ENCODE data around the gene EYA4. TPM values are rescaled to one million over a fixed set of nuclear protein-coding genes. Genes with fewer than 3 reads are reported as not detected.

Gene EYA4
- total RNA-seq, 1 donor from 2014 or later, result 8.1 TPM

DNA sequence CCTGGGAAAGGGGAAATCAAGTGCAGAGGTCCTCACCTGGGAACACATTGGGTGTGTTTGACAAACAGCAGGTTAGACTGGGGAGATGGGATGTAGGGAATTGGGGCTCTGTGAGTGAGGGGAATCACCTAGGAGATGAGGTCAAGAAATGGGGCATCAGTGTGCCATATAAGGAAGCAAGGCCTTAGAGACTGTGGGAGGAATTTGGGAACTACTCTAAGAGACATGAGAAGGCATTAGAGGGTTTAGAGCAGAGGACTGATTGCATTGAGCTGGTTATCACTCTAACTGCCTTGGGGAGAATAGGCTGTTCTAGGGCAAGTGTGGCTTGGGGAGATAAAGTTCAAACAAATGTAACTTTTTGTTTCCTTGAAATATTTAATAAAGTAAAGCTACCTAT is 189.9 kb downstream of the EYA4 start:
- H3K9me3 Mint-ChIP-seq (ENCODE audit: unreplicated experiment), result no peaks in the 10 kb centered on the region
- H3K27ac Mint-ChIP-seq (ENCODE audit: unreplicated experiment), result peak overlapping the region; percentile 68

GRCh38 chr6:133432021-133432989 is 191.1 kb downstream of the EYA4 start:
- Mint-ChIP-seq H3K9me3 (ENCODE audit: unreplicated experiment) (no peaks in the 10 kb centered on the region), H3K4me3 (ENCODE audit: unreplicated experiment) (no peak overlapping the region), H3K27ac (ENCODE audit: unreplicated experiment) (no peak overlapping the region), H3K4me1 (ENCODE audit: unreplicated experiment) (peaks cover 27% of the 10 kb centered on the region), H3K27me3 (ENCODE audit: unreplicated experiment) (peaks cover 7% of the 10 kb centered on the region), H3K36me3 (ENCODE audit: low read depth, unreplicated experiment) (no peaks in the 10 kb centered on the region)
- DNase-seq (ENCODE audit: low spot score), result no peak
- TF ChIP-seq, protein P1, sequence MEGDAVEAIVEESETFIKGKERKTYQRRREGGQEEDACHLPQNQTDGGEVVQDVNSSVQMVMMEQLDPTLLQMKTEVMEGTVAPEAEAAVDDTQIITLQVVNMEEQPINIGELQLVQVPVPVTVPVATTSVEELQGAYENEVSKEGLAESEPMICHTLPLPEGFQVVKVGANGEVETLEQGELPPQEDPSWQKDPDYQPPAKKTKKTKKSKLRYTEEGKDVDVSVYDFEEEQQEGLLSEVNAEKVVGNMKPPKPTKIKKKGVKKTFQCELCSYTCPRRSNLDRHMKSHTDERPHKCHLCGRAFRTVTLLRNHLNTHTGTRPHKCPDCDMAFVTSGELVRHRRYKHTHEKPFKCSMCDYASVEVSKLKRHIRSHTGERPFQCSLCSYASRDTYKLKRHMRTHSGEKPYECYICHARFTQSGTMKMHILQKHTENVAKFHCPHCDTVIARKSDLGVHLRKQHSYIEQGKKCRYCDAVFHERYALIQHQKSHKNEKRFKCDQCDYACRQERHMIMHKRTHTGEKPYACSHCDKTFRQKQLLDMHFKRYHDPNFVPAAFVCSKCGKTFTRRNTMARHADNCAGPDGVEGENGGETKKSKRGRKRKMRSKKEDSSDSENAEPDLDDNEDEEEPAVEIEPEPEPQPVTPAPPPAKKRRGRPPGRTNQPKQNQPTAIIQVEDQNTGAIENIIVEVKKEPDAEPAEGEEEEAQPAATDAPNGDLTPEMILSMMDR (IDR thresholded peaks at IDR 0.05; ENCODE audit: unreplicated experiment), result no peak

More for the DNA sequence above, 189.9 kb downstream of the EYA4 start:
- DNase-seq (ENCODE audit: low spot score), result no peak
- TF ChIP-seq, protein P1 (IDR thresholded peaks at IDR 0.05; ENCODE audit: unreplicated experiment), result no peak
- Mint-ChIP-seq H3K36me3 (ENCODE audit: low read depth, unreplicated experiment) (no peaks in the 10 kb centered on the region), H3K4me3 (ENCODE audit: unreplicated experiment) (peak overlapping the region; percentile 48), H3K27me3 (ENCODE audit: unreplicated experiment) (peaks cover 7% of the 10 kb centered on the region), H3K4me1 (ENCODE audit: unreplicated experiment) (peaks cover 27% of the 10 kb centered on the region)

DNA sequence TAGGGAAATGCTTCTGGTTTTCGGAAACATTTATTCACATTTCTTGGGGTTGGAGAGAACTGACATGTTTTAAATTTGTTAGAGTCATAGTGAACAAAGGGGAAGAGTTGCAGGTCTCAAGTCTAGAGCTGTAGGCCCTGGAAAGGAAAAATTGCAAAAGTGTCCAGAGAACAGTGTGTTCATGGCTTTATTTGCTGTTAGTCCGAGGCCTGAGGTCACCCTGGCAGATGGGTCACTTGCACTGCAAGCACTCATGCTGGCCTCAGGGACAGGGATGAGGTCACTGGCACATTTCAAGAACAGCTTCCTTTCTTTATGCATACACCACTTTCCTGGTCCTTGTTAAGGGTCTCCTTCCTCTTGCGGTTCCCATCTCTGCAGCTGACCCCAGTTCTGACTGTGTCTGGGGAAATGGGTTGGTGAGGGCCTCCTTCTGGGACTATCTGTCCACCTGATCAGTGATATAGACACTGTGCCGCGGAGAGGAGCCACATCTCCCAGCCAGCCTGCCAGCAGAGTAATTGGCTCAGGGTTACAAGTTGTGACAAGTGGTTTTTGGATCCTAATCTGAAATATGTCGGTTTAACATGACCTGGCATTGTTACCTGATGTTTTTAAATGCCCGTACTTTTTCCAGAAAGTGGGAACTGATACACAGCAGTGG is 194.0 kb downstream of the EYA4 start:
- no peaks in the 10 kb centered on the region for H3K9me3 Mint-ChIP-seq (ENCODE audit: unreplicated experiment)

DNA sequence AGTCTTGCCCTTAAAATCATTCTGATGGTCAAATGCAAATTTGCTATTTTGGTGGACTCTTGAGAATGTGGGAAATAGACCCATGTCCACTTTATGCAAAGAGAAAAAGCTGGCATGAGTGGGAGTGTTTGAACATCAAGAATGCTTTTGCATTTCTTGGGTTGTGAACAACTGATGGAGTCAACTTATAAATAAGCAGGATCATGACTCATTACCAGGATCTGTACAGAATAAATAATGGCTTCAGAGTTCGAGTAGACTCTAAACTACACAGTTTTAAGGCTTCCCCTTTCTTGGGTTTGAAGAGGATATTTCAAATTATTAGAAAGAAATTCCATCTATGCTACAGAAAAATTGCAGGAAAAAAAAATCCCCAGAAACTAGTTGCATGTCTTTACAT is 195.5 kb downstream of the EYA4 start:
- no peaks in the 10 kb centered on the region for H3K36me3 Mint-ChIP-seq (ENCODE audit: low read depth, unreplicated experiment)
- no peak overlapping the region for H3K27ac Mint-ChIP-seq (ENCODE audit: unreplicated experiment)
- no peak overlapping the region for H3K4me3 Mint-ChIP-seq (ENCODE audit: unreplicated experiment)
- peaks cover 1% of the 10 kb centered on the region for H3K27me3 Mint-ChIP-seq (ENCODE audit: unreplicated experiment)
- DNase-seq (ENCODE audit: low spot score), result no peak
- TF ChIP-seq, protein P1 (IDR thresholded peaks at IDR 0.05; ENCODE audit: unreplicated experiment), result no peak
- peaks cover 18% of the 10 kb centered on the region for H3K4me1 Mint-ChIP-seq (ENCODE audit: unreplicated experiment)
- H3K9me3 Mint-ChIP-seq (ENCODE audit: unreplicated experiment), result no peaks in the 10 kb centered on the region

More for the DNA sequence above, 194.0 kb downstream of the EYA4 start:
- H3K4me3 Mint-ChIP-seq (ENCODE audit: unreplicated experiment), result no peak overlapping the region
- TF ChIP-seq, protein P1 (IDR thresholded peaks at IDR 0.05; ENCODE audit: unreplicated experiment), result no peak
- peaks cover 4% of the 10 kb centered on the region for H3K27me3 Mint-ChIP-seq (ENCODE audit: unreplicated experiment)
- DNase-seq (ENCODE audit: low spot score), result no peak
- no peaks in the 10 kb centered on the region for H3K36me3 Mint-ChIP-seq (ENCODE audit: low read depth, unreplicated experiment)
- no peak overlapping the region for H3K27ac Mint-ChIP-seq (ENCODE audit: unreplicated experiment)
- peaks cover 27% of the 10 kb centered on the region for H3K4me1 Mint-ChIP-seq (ENCODE audit: unreplicated experiment)

Measured in endothelial cell (in vitro differentiated cells).